ENCODE data around the gene SMAD6.

The SMAD6 gene

GRCh38 chr15:66704019-66704802 lies 2.2 kb downstream of the SMAD6 start:
- no peak for DNase-seq

- no peak for DNase-seq
Measured at GRCh38 chr15:66704803-66705153, 2.7 kb downstream of the SMAD6 start.

- no peak for DNase-seq
Measured at GRCh38 chr15:66705277-66706146, 3.5 kb downstream of the SMAD6 start.

GRCh38 chr15:66706225-66706732 lies 4.2 kb downstream of the SMAD6 start:
- peak; percentile 36 for DNase-seq

GRCh38 chr15:66706840-66707239 lies 4.8 kb downstream of the SMAD6 start:
- DNase-seq, result no peak

GRCh38 chr15:66707310-66708082 lies 5.5 kb downstream of the SMAD6 start:
- DNase-seq, result peak; percentile 84

GRCh38 chr15:66708389-66708788 lies 6.4 kb downstream of the SMAD6 start:
- DNase-seq, result no peak

- no peak for DNase-seq
Measured at GRCh38 chr15:66709884-66710283, 7.8 kb downstream of the SMAD6 start.

- no peak for DNase-seq
Measured at GRCh38 chr15:66711260-66711659, 9.2 kb downstream of the SMAD6 start.

GRCh38 chr15:66711862-66712261 lies 9.8 kb downstream of the SMAD6 start:
- no peak for DNase-seq

GRCh38 chr15:66713843-66714508 lies 11.9 kb downstream of the SMAD6 start:
- no peak for DNase-seq

- no peak for DNase-seq
Measured at GRCh38 chr15:66714543-66714981, 12.5 kb downstream of the SMAD6 start.

GRCh38 chr15:66715181-66715624 lies 13.2 kb downstream of the SMAD6 start:
- no peak for DNase-seq

GRCh38 chr15:66715720-66716655 lies 14.0 kb downstream of the SMAD6 start:
- no peak for DNase-seq

- no peak for DNase-seq
Measured at GRCh38 chr15:66716656-66717020, 14.6 kb downstream of the SMAD6 start.

GRCh38 chr15:66718220-66718988 lies 16.4 kb downstream of the SMAD6 start:
- DNase-seq, result no peak

- no peak for DNase-seq
Measured at GRCh38 chr15:66719471-66719870, 17.4 kb downstream of the SMAD6 start.

GRCh38 chr15:66720206-66721010 lies 18.4 kb downstream of the SMAD6 start:
- DNase-seq, result no peak

- no peak for DNase-seq
Measured at GRCh38 chr15:66721020-66721419, 19.0 kb downstream of the SMAD6 start.
